Spinal cord (tissue), 10 donors: ENCODE data around the gene GNA15. TPM values are rescaled to one million over a fixed set of nuclear protein-coding genes. Genes with fewer than 3 reads are reported as not detected.

Experiments
- DNase-seq, 6 donors: peaks; one replicate each; pipeline versions ENCODE4 v3.0.0 to v3.0.0-alpha.2; 2013 to 2015; ENCODE audit warnings: low spot score in 6 of 6, low read depth in 4 of 6
- H3K27ac ChIP-seq: one replicate; pipeline ENCODE4 v1.5.1; 2013; ENCODE audit warnings: low read depth, low read length, control low read depth
- H3K27me3 ChIP-seq: one replicate; pipeline ENCODE4 v1.6.1; 2013; ENCODE audit warnings: low read length; ENCODE audit not compliant: control insufficient read depth, insufficient read depth
- H3K36me3 ChIP-seq: one replicate; pipeline ENCODE4 v1.6.1; 2013; ENCODE audit warnings: low read length; ENCODE audit not compliant: control insufficient read depth, insufficient read depth
- H3K4me1 ChIP-seq: one replicate; pipeline ENCODE4 v1.6.1; 2013; ENCODE audit warnings: low read length; ENCODE audit not compliant: control insufficient read depth, insufficient read depth
- H3K4me3 ChIP-seq: one replicate; pipeline ENCODE4 v1.5.1; 2013; ENCODE audit warnings: low read depth, low read length, control low read depth
- H3K9me3 ChIP-seq: one replicate; pipeline ENCODE4 v1.6.1; 2013; ENCODE audit warnings: low read length; ENCODE audit not compliant: control insufficient read depth, insufficient read depth
- WGBS: methylation state at CpG from one replicate; pipeline ENCODE4 v1.1.5; 2013; ENCODE audit warnings: missing lambda C conversion rate; ENCODE audit not compliant: insufficient coverage; 5-methylcytosine and 5-hydroxymethylcytosine counted together
- polyA plus RNA-seq, 2 donors: library from polyadenylated mRNA; unstranded; fragments of 120-200 nt; gene quantifications; one replicate each; pipeline ENCODE4 v1.2.1, GENCODE V29; 2013; ENCODE audit not compliant: insufficient read length in 2 of 2
- total RNA-seq, 2 donors: library from RNA; depleted of rRNA in 1 of 2; stranded (reverse); fragments of 120-200 nt in 1 of 2; fragments of >200 nt in 1 of 2; gene quantifications; one replicate each; pipeline versions ENCODE4 v1.2.3 to v1.2.4, GENCODE V29; 2013 to 2014
- donor health status: healthy.

GNA15 gene
- total and polyA plus RNA-seq, 4 donors = 2.1 to 3.6 (median 3.1) TPM

- no peaks in the 10 kb centered on the region for H3K4me1 ChIP-seq
- DNase-seq = no peak
- no peak overlapping the region for H3K4me3 ChIP-seq
- no peak overlapping the region for H3K27ac ChIP-seq
- no peaks in the 10 kb centered on the region for H3K9me3 ChIP-seq
- WGBS = 81% methylated on average over 18 of the region's 20 CpGs
- no peaks in the 10 kb centered on the region for H3K36me3 ChIP-seq
- H3K27me3 ChIP-seq = peaks cover 2% of the 10 kb centered on the region
Observed at GRCh38 chr19:3145909-3146676, 10.3 kb downstream of the GNA15 start.

GRCh38 chr19:3146677-3147100 lies 10.9 kb downstream of the GNA15 start:
- Histone ChIP-seq H3K4me1 (no peaks in the 10 kb centered on the region), H3K4me3 (no peak overlapping the region), H3K9me3 (no peaks in the 10 kb centered on the region), H3K36me3 (no peaks in the 10 kb centered on the region), H3K27ac (no peak overlapping the region), H3K27me3 (peaks cover 2% of the 10 kb centered on the region)
- DNase-seq = no peak
- 68% methylated on average over 5 of the region's 5 CpGs for WGBS

- Histone ChIP-seq H3K4me1 (no peaks in the 10 kb centered on the region), H3K36me3 (no peaks in the 10 kb centered on the region), H3K9me3 (no peaks in the 10 kb centered on the region), H3K27ac (no peak overlapping the region), H3K27me3 (peaks cover 2% of the 10 kb centered on the region), H3K4me3 (no peak overlapping the region)
- DNase-seq = no peak
- 91% methylated on average over 17 of the region's 20 CpGs for WGBS
Observed at GRCh38 chr19:3148503-3148902, 12.7 kb downstream of the GNA15 start.

GRCh38 chr19:3149089-3149488 lies 13.3 kb downstream of the GNA15 start:
- Histone ChIP-seq H3K4me3 (no peak overlapping the region), H3K36me3 (no peaks in the 10 kb centered on the region), H3K9me3 (no peaks in the 10 kb centered on the region), H3K27ac (no peak overlapping the region), H3K4me1 (no peaks in the 10 kb centered on the region), H3K27me3 (peaks cover 2% of the 10 kb centered on the region)
- 90% methylated on average over 6 of the region's 6 CpGs for WGBS
- no peak for DNase-seq

- no peak for DNase-seq
- Histone ChIP-seq H3K4me1 (no peaks in the 10 kb centered on the region), H3K9me3 (no peaks in the 10 kb centered on the region), H3K36me3 (no peaks in the 10 kb centered on the region), H3K27me3 (peaks cover 2% of the 10 kb centered on the region), H3K4me3 (no peak overlapping the region), H3K27ac (no peak overlapping the region)
- WGBS = 51% methylated on average over 29 of the region's 35 CpGs
Observed at GRCh38 chr19:3149526-3150505, 14.0 kb downstream of the GNA15 start.

GRCh38 chr19:3150739-3151329 lies 15.0 kb downstream of the GNA15 start:
- H3K4me1 ChIP-seq = no peaks in the 10 kb centered on the region
- no peak for DNase-seq
- WGBS = 77% methylated on average over 4 of the region's 5 CpGs
- H3K9me3 ChIP-seq = no peaks in the 10 kb centered on the region
- H3K27ac ChIP-seq = no peak overlapping the region
- peaks cover 2% of the 10 kb centered on the region for H3K27me3 ChIP-seq
- no peaks in the 10 kb centered on the region for H3K36me3 ChIP-seq
- H3K4me3 ChIP-seq = no peak overlapping the region

GRCh38 chr19:3151563-3152418 lies 16.0 kb downstream of the GNA15 start:
- Histone ChIP-seq H3K27me3 (no peaks in the 10 kb centered on the region), H3K36me3 (no peaks in the 10 kb centered on the region), H3K4me3 (no peak overlapping the region), H3K27ac (no peak overlapping the region), H3K4me1 (no peaks in the 10 kb centered on the region), H3K9me3 (no peaks in the 10 kb centered on the region)
- WGBS = 83% methylated on average over 14 of the region's 14 CpGs
- no peak for DNase-seq

GRCh38 chr19:3152419-3152780 lies 16.6 kb downstream of the GNA15 start:
- 83% methylated on average over 1 of the region's 3 CpGs for WGBS
- no peak for DNase-seq
- Histone ChIP-seq H3K27me3 (no peaks in the 10 kb centered on the region), H3K4me1 (no peaks in the 10 kb centered on the region), H3K36me3 (no peaks in the 10 kb centered on the region), H3K9me3 (no peaks in the 10 kb centered on the region), H3K27ac (no peak overlapping the region), H3K4me3 (no peak overlapping the region)
